Left forelimb (tissue), 1 donor: Measurements from ENCODE around the gene NSDHL.
"Not testable (repeated sequence)": the region's sequence is repeated elsewhere in the genome, so short reads cannot be mapped to it uniquely, and the experiment has no call there.

Source experiments
- DNase-seq: peaks from one replicate; pipeline ENCODE4 v3.0.0-alpha.2; 2018; ENCODE audit warnings: low spot score

Gene NSDHL

GRCh38 chrX:152895121-152895520 is 64.3 kb downstream of the NSDHL start:
- DNase-seq = no peak

- no peak for DNase-seq
Measured at GRCh38 chrX:152895724-152896420, 65.0 kb downstream of the NSDHL start.

- DNase-seq = no peak
Measured at GRCh38 chrX:152896450-152896849, 65.6 kb downstream of the NSDHL start.

GRCh38 chrX:152897222-152898131 is 66.6 kb downstream of the NSDHL start, which contains the start of gene ZNF185:
ZNF185 (plus strand) TSS chrX:152898067; CDS start chrX:152914490, 16,423 bp downstream.
- peak; percentile 74 for DNase-seq

- DNase-seq = no peak
Measured at GRCh38 chrX:152898442-152898841, 67.6 kb downstream of the NSDHL start.

- no peak for DNase-seq
Measured at GRCh38 chrX:152899111-152899873, 68.4 kb downstream of the NSDHL start.

GRCh38 chrX:152899874-152900719 is 69.2 kb downstream of the NSDHL start:
- no peak for DNase-seq

GRCh38 chrX:152900937-152901445 is 70.1 kb downstream of the NSDHL start:
- no peak for DNase-seq

- no peak for DNase-seq
Measured at GRCh38 chrX:152901816-152902501, 71.1 kb downstream of the NSDHL start.

GRCh38 chrX:152902502-152902820 is 71.6 kb downstream of the NSDHL start:
- DNase-seq = no peak

- DNase-seq = no peak
Measured at GRCh38 chrX:152903589-152903988, 72.7 kb downstream of the NSDHL start.

GRCh38 chrX:152904151-152905080 is 73.6 kb downstream of the NSDHL start:
- DNase-seq = no peak

- no peak for DNase-seq
Measured at GRCh38 chrX:152905081-152905420, 74.2 kb downstream of the NSDHL start.

GRCh38 chrX:152907084-152907651 is 76.3 kb downstream of the NSDHL start:
- no peak for DNase-seq

- DNase-seq = no peak
Measured at GRCh38 chrX:152908486-152908885, 77.6 kb downstream of the NSDHL start.

- DNase-seq = not testable (repeated sequence)
Measured at GRCh38 chrX:152910018-152910417, 79.2 kb downstream of the NSDHL start.

- DNase-seq = no peak
Measured at GRCh38 chrX:152912106-152912505, 81.2 kb downstream of the NSDHL start.

GRCh38 chrX:152912641-152913040 is 81.8 kb downstream of the NSDHL start:
- no peak for DNase-seq

GRCh38 chrX:152913346-152913745 is 82.5 kb downstream of the NSDHL start:
- no peak for DNase-seq
